Stimulated activated CD8-positive, alpha-beta memory T cell treated with anti-CD3 and anti-CD28 coated beads, Interleukin-4, amount 100 ng/mL, for 1 hour (primary cell): ENCODE data around the gene MCF2L.

ENCODE experiments used
- DNase-seq, 2 donors: peaks; one replicate each; pipeline ENCODE4 v3.0.0-alpha.2; 2020; ENCODE audit warnings: low read depth in 2 of 2, low spot score in 1 of 2

MCF2L gene

DNA sequence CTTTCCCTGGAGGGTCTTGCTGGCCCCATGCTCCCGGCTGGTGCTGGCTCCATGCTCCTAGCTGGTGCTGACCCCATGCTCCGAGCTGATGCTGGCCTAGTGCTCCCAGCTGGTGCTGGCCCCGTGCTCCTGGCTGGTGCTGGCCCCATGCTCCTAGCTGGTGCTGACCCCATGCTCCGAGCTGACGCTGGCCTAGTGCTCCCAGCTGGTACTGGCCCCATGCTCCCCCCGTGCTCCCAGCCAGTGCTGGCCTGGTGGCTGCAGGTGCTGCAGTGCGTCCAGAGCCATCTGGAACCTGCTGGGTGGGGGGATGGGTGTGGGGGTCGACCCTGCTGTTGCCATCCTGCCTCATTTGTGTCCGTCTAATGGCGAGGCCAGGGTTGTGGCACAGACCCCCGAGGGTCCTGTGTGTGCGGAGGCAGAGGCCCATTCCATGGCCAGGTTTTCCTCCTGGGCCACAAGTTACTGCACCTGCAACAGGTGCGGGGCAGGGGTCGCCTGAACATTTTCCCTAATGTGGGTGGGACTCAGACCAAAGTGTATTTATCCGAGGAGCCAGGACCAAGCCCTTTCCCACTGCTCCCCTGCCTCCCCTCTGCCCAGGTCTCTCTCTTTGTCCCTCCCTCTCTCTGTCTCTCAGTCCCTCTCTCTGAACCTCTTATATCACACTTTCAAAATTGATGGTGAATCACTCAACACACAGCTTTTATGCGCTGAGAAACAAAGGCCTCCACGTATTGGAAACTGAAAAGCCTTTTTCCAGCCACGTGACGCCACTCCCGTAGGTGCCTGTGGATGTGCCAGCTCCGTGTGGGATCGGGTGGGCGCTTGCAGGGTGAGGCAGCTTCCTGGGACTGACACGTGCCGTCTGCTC, 45.1 kb downstream of the MCF2L start:
- no peak for DNase-seq

GRCh38 chr13:113014752-113015745, 46.0 kb downstream of the MCF2L start:
- DNase-seq: no peak

DNA sequence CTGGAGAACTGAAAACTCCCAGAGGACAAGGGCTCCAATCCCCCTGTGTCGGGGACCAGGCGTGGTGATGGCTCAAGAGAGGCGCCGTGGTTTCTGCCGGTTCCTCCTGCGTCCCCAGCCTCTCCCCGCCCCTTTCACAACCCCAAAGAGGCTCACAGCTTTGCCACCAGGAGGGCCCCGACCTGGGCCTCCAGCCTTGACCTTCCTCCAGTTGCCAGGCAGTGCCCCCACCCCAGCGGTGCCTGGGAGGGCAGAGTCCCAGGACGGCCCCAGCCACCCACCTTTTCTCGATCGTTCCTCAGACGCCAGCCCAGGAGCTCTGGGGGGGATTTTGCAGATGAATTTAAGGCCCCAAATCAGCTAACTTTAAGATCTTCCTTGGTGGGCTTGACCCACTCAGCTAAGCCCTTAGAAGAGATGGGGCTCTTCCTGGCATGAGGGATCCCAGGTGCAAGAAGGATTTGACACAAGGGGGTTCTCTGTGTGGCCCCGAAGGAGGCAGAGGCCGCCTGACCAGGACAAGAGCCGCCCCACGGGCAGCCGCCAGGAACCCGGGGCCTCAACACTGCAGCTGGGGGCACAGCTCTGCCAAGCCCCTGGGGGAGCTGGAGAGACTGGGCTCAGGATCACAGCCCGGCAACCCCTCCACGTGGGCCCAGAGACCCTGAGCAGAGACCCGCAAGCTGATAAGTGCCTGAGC, 47.0 kb downstream of the MCF2L start:
- no peak for DNase-seq

DNA sequence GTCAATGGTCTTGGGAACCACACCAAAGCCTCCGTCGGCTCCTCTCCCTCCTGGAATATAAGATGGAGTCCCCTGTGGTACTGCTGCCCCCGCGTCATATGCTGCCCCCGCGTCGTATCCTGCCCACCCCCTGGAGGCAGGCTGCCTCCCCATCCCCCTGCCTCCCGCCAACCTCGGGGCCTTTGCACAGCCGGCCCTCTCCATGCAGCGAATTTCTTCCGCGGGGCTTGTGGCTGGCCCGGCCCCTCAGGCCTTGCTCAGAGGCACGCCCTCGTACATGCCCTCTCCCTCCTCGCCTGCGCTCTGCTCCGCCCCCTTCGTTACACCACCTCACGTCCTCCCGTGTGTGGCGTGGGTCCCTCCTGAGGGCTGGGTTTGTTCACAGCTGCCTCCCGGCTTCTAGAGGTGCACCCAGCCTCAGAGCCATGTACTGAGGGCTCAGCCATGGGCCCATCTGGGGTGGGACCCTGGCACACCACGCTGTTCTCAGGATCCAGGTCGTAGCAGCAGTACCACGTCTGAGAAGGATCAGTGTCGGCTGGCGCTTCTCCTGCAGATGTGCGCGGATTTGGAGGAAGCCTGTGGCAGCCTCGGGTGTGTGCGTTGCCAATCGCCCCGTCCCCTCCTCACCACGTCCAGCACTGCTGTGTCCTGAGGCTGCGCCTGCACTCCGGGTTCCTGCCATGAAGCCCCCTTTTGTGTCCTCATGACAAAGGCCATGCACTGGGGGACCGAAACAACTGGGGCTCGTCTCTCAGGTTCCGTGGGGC, 47.7 kb downstream of the MCF2L start:
- no peak for DNase-seq

DNA sequence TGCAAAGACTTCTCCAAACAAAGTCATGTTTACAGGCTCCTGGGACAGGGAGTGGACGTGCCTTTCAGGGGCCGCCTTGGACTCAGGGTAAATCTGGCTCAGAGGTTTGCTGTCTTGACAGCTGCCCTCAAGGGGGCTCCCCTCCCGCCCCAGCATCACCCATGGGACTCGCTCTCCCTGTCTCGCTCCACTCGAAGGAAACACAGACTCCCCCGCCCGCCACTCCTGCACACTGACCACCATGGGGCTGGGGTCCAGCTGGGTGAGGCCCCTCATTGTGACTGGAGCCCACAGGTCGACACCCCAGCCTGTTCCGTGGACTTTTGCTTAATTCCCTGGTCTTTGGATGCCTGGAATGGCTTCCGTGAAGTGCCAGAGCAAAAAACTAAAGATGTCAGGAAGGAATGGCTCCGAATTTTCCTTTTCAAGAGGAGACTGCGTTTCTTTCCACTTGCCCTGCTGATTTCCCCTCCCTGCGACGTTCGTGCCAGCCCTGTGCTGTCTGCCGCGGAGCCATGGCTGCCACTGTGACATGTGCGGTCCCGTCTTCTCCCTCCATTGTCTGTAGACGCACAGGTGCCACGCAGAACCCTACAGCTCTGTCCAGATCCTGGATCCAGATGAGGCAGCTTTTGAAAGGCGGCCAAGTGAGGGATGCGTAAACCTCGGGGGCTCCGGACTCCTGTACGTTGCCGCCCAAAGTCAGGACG, 48.6 kb downstream of the MCF2L start:
- DNase-seq: no peak

GRCh38 chr13:113018676-113019465, 49.9 kb downstream of the MCF2L start:
- no peak for DNase-seq

- DNase-seq: no peak
Observed at GRCh38 chr13:113020323-113021080, 51.5 kb downstream of the MCF2L start.

DNA sequence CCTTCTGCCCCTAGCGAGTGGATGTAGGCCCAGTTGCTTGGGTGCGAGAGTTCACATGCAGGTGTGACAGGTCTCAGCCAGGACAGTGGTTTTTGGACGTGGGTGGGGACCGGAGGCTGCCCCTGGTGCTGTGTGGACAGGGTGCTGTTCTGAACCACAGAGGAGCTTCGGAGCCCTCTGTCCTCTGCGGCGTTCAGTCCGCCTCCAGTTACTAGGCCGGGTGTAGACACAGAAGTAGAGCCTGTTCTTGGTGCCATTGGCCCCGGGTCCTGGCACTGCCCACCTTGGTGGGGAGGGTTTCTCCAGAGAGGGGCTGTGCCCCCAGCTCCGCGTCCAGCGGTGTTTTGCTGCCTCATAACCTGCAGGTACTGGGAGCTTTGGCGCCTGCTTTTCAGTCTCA, 52.4 kb downstream of the MCF2L start:
- no peak for DNase-seq

- DNase-seq: no peak
Observed at GRCh38 chr13:113021811-113022210, 52.8 kb downstream of the MCF2L start.

- no peak for DNase-seq
Observed at GRCh38 chr13:113022391-113022744, 53.4 kb downstream of the MCF2L start.

GRCh38 chr13:113022745-113023574, 53.9 kb downstream of the MCF2L start:
- no peak for DNase-seq

- DNase-seq: no peak
Observed at GRCh38 chr13:113023694-113024430, 54.8 kb downstream of the MCF2L start.

GRCh38 chr13:113024466-113024865, 55.5 kb downstream of the MCF2L start:
- DNase-seq: no peak

- DNase-seq: no peak
Observed at GRCh38 chr13:113026391-113026910, 57.4 kb downstream of the MCF2L start.

GRCh38 chr13:113027095-113027494, 58.1 kb downstream of the MCF2L start:
- no peak for DNase-seq

DNA sequence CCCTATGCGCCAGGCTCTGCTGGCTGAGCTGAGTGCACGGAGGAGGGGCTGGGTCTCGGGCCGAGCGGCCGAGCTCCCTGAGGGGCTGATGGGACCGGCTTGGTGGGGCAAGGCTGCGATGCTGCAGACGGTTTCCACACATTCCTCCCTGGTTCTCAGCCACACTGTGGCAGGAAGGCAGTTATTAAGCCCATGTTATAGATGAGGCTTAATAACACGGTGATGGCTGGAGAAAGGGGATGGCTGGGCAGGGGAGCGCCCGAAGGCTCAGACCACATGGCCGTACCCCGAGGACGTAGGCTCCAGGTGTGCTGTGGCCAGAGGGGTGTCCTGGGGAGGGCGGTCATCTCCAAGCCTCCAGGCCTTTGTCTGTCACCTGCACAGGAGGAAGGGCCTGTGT, 58.6 kb downstream of the MCF2L start:
- DNase-seq: no peak
